IMR-90 (cell line): ENCODE measurements around the gene MYL4.

Experiments used
- BHLHE40 ChIP-seq: fragments of 150-350 bp; IDR thresholded peaks from 2 replicates; pipeline ENCODE4 v1.6.1; 2016; ENCODE audit warnings: mild to moderate bottlenecking, low read depth, low read length
- CEBPB ChIP-seq: IDR thresholded peaks from 2 replicates; pipeline ENCODE4 v1.6.1; 2012; ENCODE audit warnings: low read depth, low read length, improper control_type of control experiment
- CTCF ChIP-seq: conservative IDR thresholded peaks from 2 replicates; pipeline ENCODE4 v1.5.1; 2012; ENCODE audit warnings: mild to moderate bottlenecking, low read depth, low read length, improper control_type of control experiment
- MAFK ChIP-seq: IDR thresholded peaks from 2 replicates; pipeline ENCODE4 v1.6.1; 2012; ENCODE audit warnings: low read depth, low read length, improper control_type of control experiment
- NFE2L2 ChIP-seq: fragments of 150-350 bp; IDR thresholded peaks from 2 replicates; pipeline ENCODE4 v1.6.1; 2016; ENCODE audit warnings: low read depth, mild to moderate bottlenecking, low read length
- POLR2A ChIP-seq: IDR thresholded peaks from 2 replicates; pipeline ENCODE4 v1.6.1; 2012; ENCODE audit warnings: mild to moderate bottlenecking, low read depth, low read length
- RAD21 ChIP-seq: IDR thresholded peaks from 2 replicates; pipeline ENCODE4 v1.6.1; 2012; ENCODE audit warnings: low read length, improper control_type of control experiment
- RCOR1 ChIP-seq: IDR thresholded peaks from 2 replicates; pipeline ENCODE4 v1.6.1; 2012; ENCODE audit warnings: mild to moderate bottlenecking, low read length, improper control_type of control experiment; ENCODE audit not compliant: insufficient replicate concordance
- USF2 ChIP-seq: fragments of 150-350 bp; IDR thresholded peaks from 2 replicates; pipeline ENCODE4 v1.6.1; 2017; ENCODE audit warnings: mild to moderate bottlenecking, antibody characterized with exemption, low read length, low read depth

GRCh38 chr17:47205419-47205963 lies 3.7 kb upstream of the MYL4 start:
- TF ChIP-seq CTCF (no peak), BHLHE40 (no peak), RAD21 (no peak), CEBPB (no peak), POLR2A (no peak), USF2 (no peak), RCOR1 (no peak), NFE2L2 (no peak), MAFK (no peak)
